ENCODE measurements around the gene SSBP1.
"Not testable (repeated sequence)": the region's sequence is repeated elsewhere in the genome, so short reads cannot be mapped to it uniquely, and the experiment has no call there.

SSBP1 gene

DNA sequence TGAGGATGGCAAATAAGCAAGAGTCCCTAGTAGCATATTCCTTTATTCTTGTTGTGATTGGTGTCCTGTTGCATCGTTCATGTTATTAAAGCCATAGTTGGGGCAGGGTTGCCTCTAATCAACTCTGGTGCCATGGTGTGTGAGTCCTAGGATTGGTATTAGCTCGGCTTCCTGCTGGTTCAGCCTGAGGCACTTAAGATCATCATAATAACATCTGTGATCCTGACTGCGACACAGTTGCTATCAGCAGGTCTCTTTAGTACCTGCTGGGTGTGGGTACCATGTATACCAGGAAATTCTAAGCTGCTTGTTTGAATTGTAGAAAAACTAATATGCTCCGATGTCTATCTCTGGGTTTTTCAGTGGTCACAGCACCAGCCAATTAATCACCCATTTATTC is 28.4 kb upstream of the SSBP1 start:
- no peak for DNase-seq

DNA sequence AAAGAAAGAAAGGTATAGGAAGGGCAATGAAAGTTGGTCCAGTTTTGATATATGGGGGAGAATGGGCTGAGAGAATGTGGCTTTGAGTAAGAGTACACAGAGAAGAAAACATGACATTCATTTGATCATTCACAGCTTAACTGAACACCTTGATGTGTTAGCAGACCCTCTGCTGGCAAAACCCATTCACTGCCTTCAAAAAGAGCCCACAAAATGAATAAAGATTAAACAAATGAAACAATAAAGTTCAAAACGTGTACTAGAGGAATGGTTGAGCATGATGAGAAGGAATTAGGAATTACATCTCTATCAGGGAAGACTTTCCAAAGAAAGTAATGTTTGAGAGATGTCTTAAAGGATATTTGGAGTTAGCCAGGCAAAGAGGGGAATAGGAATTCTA is 27.9 kb upstream of the SSBP1 start:
- no peak for DNase-seq

DNA sequence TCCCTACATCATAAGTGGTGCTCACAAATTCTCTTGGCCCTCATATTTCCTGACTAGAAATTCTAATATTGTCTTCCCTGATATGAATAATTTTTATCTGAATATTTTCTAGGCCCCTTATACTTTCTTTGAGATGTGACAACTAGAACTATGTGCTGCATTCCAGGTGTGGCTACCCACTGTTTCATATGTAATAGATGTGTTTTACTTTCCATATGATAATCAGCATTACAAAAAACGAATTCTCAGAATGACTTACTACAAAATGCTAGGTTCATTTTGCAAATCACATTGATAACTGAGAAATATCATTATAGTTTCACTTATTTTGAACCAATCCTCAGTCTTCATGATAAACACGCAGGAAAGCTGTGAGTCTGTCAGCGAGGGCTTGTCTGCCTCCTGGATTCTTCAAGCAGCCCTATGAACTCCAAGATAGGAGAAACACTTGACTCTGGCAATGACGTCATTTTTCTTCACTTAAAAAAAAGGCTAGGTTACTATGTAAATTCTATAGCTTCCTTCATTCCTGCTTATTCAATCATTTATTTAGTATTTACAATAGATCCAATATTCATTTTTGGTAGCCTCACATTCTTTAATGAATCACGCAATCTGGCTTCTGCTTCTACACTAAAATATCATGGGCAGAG is 25.4 kb upstream of the SSBP1 start:
- DNase-seq = no peak

DNA sequence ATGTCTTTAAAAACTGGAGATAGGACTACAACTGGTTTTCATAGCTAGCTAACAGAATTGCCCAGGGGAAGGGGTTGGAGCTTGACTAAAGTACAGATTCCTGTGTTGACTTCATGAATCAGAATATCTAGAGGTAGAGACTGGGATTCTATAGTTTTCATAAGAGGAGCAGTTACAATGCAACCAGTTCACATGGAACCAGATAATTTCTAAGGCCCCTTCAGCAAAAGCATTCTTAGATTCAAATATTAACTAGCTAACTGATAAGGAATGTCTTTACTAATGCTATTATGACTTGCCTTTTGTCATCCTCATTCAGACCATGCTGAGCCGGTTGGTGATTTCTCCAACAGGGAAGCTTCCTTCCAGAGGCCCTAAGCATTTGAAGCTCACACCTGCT is 24.3 kb upstream of the SSBP1 start:
- DNase-seq = no peak

DNA sequence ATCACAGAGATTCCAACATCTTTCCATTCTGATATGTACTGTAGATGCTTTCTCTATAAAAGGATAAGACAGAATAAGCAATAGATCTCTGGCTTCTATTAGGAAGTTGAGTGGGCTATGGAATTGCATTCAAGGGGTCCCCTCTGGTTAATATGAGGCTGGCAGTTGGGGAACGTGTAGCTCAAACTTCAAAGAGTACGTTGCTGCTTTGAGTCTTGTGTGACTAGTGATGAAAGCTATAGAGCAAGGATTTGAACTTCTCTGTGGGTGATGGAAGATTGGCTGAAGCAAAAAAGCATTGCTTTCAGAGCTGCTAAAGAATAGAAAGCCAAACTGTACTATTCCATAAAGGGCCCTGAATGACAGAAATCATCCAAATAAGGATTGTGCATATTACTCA is 23.6 kb upstream of the SSBP1 start:
- no peak for DNase-seq

DNA sequence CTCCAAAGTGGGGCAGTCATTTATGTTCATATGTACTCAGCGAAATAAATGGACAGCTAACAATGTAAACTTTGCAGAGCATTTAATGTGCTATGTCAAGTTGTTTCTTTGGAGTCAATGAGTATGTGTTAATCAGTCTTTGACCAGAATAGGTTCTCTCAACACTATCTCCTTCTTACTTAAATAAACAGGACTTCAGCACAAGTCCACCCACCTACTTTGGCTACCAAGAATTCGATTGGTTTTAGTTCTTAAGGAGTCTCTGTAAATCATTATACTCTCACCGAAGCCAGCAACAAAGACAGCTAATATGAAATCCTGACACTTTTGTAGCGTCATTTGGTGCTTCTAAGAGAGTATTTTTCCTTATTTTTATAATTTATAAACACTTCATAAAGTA is 23.1 kb upstream of the SSBP1 start:
- no peak for DNase-seq

DNA sequence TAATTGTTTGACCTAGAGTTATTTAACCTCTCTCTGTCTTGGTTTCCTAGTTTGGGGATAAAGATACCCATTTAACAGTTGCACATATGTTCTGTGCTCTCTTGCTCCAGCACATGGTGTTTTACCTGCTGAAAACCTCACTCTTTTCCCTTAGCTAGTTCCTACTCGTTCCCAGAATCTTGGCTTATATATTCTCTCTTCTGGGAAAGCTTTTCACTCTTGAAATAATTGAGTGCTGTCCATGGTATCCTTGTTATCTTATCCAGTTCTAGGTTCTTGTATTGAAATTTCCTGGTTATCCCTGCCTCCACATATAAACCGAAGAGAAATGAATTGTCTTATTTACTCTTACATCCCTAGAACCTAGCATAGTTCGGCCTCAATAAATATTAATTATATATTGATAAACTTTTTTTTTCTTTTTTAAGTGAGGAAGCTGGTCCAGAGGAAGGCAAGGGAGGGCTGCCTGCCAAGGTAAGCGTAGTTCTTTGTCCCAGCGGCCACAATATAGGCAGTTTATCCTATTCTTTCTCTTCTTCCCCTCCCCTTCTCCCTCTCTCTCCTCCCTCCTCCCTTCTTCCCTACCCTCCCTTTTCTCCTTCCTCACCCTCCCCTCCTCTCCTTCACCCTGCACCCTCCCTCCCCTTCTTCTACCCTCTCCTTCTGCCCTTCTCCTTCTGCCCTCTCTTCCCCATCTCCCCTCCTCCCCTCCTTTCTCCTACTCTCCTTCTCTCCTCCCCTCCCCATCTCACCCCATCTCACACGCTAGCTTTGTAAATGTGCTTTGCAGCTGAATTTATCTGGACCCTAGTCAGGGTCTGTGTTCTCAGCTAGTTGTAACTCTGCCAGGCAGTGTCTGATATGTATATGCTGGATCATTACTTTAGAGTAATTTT is 22.1 kb upstream of the SSBP1 start:
- no peak for DNase-seq

DNA sequence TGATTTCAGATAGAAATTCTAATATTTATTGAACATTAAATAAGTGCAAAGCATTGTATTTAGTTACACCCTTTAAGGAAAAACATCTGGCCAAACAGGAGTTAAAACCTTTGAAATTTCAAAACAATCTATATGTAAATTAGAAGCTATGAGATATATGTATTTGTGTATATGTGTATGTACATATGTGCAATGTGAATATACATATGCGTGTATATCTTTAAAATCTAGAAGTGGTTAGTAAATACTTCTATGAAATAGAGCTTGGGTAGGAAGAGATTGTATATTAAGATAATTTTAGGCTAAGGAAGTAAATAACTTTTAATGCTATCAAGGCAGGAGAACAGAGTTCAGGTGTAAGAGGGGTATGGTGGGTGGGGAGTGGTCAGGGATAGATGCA is 20.7 kb upstream of the SSBP1 start:
- no peak for DNase-seq

DNA sequence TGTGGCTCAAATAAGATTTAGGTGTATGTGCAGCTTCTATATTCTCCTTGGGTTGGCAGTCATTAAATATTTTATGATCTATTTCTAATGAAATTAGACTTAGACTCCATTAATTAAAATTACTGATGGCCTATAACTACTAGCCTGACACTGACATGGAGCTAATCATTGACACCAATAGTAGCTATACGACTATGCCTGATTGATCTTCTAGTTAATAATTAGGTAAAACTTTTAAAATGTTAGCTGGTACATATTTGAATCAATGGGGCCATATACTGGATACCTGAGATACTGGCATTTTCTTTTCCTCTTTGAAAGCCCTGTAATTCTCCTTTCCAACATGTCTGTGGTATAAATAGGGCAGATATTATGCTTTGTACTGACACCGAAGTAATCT is 15.6 kb upstream of the SSBP1 start:
- no peak for DNase-seq

DNA sequence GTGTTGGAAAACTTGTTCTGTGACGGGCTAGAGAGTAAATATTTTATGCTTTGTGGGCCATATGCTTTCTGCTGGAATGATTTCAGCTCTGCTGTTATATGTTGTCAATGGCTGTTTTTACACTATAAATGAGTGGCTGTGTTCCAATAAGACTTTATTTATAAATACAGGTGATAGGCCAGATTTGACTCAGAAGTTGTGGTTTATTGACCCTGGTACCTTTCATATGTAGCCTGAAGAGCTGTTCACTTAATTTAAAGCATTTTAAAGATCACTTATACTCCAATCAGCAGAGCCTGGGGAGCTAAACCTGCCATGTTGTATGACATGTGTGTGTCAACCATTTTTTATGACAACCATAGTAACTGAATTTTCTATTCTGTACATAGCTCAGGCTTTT is 9.1 kb upstream of the SSBP1 start:
- no peak for DNase-seq

DNA sequence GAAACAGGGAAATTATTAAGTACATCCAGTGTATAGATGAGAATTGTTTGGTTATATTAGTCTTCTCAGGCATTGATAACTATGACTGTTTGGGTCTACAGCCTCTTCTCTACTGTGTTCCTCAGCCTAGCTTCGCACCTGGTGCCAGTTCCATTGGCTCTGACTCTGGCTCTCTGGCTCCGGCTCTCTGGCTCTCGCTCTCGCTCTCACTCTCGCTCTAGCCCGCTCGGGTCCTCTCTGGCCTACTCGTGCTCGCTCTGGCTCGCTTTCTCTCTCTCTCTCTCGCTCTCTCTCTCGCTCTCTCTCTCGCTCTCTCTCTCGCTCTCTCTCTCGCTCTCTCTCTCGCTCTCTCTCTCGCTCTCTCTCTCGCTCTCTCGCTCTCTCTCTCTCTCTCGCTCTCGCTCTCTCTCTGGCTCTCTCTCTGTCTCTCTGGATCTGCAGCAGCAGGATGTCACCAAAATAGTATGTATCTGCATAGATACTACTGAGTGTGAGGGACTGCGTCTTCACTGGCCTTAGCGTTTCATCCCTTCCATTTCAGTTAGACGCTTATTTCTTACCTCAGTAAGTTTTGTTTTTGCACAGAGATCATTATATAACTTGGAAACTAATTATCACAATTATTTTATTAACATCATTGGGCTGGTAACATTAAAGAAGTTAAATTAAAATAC is 6.5 kb upstream of the SSBP1 start:
- no peak for DNase-seq

DNA sequence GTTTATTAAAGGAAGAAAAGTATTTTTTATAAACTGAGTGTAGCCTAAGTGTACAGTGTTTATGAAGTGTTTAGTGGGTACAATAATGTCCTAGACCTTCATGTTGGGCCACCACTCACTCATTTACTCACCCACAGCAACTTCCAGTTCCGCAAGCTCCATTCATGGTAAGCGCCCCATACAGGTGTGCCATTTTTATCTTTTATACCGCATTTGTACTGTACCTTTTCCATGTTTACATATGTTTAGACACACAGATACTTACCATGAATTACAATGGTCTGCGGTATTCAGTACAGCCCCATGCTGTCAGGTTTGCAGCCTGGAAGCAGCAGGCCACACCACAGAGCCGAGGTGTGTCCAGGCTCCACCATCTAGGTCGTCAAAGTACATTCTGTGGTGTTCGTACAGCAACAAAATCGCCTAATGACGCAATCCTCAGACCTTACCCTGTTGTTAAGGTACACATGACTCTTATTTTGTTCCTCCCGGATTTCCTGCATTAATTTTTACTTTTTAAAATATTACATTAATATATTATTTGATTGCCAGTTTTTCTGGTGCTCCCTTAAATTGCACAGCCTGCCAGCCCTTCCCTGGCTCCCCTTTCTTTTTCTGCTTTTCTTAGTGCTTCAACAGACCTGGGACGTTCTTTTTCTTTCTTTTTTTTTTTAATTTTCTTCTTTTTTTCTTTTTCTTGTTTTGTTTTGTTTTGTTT is 881 bp upstream of the SSBP1 start:
- DNase-seq = no peak

DNA sequence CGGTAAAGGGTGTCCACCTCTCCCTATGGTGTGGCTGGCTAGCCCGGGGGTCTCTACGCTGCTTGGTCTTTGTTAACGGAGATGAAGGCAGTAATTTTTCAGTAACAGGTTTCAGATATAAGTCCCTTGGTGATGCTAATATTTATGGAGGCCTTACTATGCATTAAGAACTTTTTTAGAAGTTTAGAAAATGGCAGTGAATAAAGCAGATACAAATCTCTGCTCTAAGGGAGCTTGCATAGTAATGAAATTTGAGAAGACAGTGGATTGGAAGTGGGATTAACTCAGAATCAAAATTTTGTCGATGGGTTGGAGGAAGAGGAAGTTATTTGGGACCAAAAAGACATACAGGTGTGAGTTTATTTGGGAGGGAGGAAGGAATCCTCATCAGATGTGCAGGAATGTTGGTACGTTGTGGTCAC is 445 bp downstream of the SSBP1 start:
- no peak for DNase-seq

DNA sequence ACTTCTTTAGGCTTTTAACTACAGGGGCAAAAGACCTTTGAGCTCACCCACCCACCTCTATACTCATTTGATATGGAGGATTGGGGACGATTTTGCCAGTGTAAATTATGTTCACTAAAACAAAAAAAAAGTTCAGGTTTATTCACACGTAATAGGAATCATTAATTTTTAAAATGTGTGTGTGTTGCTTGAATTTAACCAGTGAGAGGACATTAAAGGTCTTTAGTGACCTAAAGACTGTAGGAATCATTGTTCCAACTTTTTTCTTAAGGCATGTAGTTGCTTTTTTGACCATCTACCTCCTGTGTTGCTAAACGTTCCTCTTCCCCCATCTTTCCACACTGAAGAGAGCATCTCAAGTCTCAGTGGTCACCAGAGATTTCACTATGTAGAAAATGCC is 1.1 kb downstream of the SSBP1 start:
- no peak for DNase-seq

DNA sequence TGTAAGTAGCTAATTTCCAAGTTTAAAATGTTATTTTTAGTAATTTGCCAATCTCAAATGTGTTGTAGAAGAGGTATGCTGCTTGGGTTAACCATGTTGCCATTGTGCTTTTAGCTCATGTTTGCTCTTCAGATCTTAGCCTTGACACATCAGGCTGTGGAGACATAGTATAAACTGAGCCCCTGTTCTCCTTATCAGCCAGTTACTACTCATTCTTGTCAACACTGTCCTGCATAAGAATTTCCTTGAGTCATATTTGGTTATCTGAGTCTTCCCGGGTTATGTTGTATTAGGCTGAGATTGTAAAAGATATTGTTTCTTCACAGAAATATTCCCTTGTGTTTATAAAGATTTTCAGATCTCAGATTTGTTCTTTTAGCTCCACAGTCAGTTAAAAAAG is 4.1 kb downstream of the SSBP1 start:
- DNase-seq = no peak

DNA sequence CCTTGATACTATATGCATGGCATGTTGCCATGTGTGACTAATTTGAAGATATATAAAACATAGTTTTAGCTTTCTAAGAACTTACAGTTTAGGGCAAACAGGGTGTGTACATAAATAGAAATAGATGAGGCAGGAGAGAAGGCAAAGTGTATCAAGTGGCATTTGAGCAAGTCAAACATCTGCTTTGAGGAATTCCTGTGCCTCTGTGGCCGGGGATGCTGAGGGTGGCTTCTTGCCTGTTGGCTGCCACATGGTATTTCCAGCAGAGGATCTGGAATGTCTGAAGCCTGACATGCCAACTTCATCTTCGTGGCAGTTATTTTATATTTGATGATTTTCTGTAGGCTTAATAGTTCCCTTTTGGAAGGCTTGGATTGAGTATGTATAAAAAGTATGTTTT is 6.0 kb downstream of the SSBP1 start:
- no peak for DNase-seq

DNA sequence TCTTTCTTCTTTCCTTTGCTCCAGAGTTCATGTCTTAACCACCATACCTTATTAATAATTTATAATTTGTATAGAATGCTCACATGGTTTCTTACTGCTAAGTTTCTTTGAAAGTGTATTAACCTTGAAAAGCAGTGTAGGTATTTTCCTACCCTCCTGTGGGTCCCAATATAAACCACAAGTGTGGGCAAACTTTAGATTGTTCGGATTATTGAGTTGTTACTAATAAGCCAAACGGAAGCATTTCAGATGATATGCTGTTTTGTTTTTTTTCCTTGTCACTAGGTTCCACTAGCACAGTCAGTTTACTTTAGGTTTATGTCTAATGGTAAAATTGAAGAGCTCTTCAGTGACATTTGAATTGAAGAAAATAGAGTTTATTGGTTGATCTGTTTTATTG is 10.2 kb downstream of the SSBP1 start:
- DNase-seq = no peak

DNA sequence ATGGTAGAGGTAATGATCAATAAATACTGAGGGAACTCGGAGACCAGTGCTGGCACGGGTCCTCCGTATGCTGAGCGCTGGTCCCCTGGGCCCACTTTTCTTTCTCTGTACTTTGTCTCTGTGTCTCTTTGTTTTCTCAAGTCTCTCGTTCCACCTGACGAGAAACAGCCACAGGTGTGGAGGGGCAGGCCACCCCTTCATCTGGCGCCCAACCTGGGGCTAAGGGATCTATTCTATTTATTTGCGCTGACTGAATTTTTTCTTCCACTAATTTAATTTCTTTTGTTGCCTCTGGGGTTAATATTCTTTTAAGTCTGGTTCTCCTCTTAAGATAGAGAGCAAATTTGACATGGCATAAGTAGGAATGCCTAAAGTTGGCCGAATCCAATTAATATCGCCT is 13.7 kb downstream of the SSBP1 start:
- DNase-seq = not testable (repeated sequence)

DNA sequence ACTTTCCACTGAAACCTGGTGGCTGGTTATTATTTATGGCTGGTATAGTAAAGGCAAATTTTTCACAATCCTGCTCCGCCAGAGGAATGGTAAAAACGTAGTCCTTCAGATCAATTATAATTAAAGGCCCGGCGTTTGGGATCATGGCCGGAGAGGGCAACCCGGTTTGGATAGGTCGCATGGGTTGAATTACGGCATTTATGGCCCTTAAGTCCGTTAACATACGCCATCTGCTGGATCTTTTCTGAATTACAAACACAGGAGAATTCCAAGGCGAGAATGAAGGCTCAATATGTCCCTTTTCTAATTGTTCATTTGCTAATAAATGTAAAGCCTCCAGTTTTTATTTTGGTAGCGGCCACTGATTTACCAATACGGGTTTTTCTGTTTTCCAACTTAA is 14.5 kb downstream of the SSBP1 start:
- DNase-seq = no peak

DNA sequence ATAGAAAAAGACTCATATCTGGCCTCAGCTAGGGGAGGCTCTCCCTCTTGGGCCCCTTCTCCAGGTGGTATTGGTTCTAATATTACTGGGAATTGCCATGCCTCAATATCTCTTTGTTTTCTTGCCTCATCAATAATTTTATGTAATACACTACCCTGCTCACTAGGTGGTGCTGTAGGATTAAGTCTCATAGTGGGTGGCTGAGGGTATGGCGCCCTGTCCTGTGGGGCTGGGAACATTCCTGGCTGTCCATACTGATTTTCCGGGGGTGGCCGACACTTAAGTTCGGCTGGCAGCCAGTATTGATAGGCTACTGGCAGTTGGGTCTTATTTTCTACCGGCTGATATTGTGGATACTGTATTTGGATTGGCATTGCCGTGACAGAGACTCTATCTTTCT is 16.8 kb downstream of the SSBP1 start:
- DNase-seq = no peak

DNA sequence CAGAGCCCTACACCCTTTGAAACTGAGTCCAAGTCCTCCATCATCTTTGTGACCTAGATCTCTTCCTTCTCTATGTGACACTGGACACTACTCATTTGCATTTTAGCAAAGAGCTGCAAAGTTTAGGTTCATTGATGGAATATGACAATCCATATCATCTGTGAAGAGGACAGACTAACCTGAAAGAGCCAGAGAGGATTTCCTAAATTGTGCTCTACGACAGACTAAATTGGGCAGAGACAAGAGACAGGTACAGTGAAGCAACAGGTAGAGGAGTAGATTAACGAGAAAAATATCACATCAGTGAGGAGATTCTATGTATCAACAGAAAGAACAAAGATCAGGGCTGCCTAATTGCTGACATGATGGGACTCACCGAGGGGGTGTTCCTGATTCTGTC is 25.6 kb downstream of the SSBP1 start, which contains the start of gene TAS2R3:
Gene TAS2R3 (plus strand): TSS at position 301 of the 400 bp plus-strand sequence. CDS start 62 bp downstream, at position 363.
- DNase-seq = no peak

DNA sequence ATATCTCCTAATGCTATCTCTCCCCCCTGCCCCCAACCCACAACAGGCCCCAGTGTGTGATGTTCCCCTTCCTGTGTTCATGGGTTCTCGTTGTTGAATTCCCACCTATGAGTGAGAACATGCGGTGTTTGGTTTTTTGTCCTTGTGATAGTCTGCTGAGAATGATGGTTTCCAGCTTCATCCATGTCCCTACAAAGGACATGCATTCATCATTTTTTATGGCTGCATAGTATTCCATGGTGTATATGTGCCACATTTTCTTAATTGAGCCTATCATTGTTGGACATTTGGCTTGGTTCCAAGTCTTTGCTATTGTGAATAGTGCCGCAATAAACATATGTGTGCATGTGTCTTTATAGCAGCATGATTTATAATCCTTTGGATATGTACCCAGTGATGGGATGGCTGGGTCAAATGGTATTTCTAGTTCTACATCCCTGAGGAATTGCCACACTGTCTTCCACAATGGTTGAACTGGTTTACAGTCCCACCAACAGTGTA is 32.0 kb downstream of the SSBP1 start:
- DNase-seq = not testable (repeated sequence)

DNA sequence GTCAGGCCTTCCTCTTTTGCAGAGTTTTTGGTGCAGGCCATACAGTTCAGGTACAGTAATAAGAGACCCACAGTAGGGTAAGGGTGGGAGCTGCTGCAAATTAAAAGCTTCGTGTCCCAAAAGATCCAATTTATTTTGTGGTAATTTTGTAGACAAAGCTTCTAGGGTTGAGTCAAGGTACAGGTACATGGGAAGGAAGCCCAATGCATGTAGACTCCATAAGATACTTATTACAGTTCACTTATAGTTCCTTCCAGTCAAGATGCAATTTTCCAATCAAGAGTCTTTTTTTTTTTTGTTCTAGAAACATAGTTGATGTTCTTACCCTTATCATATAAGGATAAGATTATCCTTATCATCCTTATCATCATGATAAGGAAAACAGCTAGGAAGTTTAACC is 38.2 kb downstream of the SSBP1 start, which contains the start of gene TAS2R4:
Gene TAS2R4 (plus strand): TSS at position 301 of the 400 bp plus-strand sequence. CDS start 1,815 bp downstream, outside the sequence.
- DNase-seq = no peak

All from activated effector memory CD4-positive, alpha-beta T cell treated with Interleukin-2 at 50 U/mL for 16 hours (primary cell).